Memory B cell (primary cell): Measurements from ENCODE around the gene TMEM97.
"Not testable (repeated sequence)": the region's sequence is repeated elsewhere in the genome, so short reads cannot be mapped to it uniquely, and the experiment has no call there.

Experiments used
- ATAC-seq: fragments of 150-1000 bp; cut with Tn5 transposase; 2 replicates; pipeline ENCODE4 v1.10.0; 2021; ENCODE audit warnings: low read depth, mild to moderate bottlenecking, moderate library complexity
- DNase-seq, 2 donors: peaks; one replicate each; pipeline ENCODE4 v3.0.0; 2022; ENCODE audit warnings: low spot score in 2 of 2
- H3K27ac Mint-ChIP-seq: one replicate; pipeline ENCODE4 v1.8.0; 2022; ENCODE audit warnings: mild to moderate bottlenecking, moderate library complexity, mixed read lengths
- H3K27me3 Mint-ChIP-seq: one replicate; pipeline ENCODE4 v1.8.0; 2022; ENCODE audit warnings: mixed read lengths
- H3K36me3 Mint-ChIP-seq: one replicate; pipeline ENCODE4 v1.8.0; 2022; ENCODE audit warnings: mild to moderate bottlenecking, mixed read lengths
- H3K4me1 Mint-ChIP-seq: one replicate; pipeline ENCODE4 v1.8.0; 2022; ENCODE audit warnings: mixed read lengths
- H3K4me3 Mint-ChIP-seq: one replicate; pipeline ENCODE4 v1.8.0; 2022; ENCODE audit warnings: mild to moderate bottlenecking, moderate library complexity, mixed read lengths
- H3K9me3 Mint-ChIP-seq: one replicate; pipeline ENCODE4 v1.8.0; 2022; ENCODE audit warnings: mixed read lengths

Gene TMEM97

DNA sequence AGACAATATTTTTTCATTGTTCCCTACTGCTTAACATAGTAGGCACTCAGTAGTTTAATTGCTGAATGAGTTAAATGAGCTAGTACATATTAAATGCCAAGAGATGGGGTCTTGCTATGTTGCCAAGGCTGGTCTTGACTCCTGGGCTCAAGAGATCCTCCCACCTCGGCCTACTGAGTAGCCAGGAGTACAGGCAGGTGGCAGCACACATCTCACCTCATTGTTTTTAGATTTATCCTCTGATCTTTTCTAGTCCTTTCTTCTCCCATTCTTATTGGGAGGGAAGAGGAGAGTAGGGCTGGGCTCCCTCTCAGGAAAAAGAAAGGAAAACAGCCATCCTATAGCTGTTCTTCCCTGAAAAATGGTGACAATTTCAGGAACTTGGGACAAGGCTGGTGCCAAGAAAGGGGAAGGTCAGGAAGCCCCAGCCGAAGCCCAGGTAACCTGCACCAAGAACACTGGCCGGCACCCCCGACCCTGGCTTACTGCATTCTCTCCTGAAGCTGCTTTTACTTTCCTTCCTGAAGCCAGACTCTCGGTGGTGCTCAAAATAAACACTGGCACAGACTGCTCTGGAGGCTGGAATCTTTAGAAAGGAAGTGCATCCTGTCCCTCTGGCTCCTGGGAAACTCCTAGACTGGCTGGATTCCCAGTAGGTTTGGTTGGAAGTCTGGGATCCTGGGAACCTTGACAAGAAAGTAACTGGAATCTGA, 19.2 kb downstream of the TMEM97 start:
- H3K4me1 Mint-ChIP-seq, result peaks cover 33% of the 10 kb centered on the region
- H3K4me3 Mint-ChIP-seq, result no peak overlapping the region
- H3K36me3 Mint-ChIP-seq, result peaks cover 9% of the 10 kb centered on the region
- no peaks in the 10 kb centered on the region for H3K9me3 Mint-ChIP-seq
- peak overlapping the region; percentile 16 for H3K27ac Mint-ChIP-seq
- DNase-seq (no peak), ATAC-seq (no peak)
- no peaks in the 10 kb centered on the region for H3K27me3 Mint-ChIP-seq

DNA sequence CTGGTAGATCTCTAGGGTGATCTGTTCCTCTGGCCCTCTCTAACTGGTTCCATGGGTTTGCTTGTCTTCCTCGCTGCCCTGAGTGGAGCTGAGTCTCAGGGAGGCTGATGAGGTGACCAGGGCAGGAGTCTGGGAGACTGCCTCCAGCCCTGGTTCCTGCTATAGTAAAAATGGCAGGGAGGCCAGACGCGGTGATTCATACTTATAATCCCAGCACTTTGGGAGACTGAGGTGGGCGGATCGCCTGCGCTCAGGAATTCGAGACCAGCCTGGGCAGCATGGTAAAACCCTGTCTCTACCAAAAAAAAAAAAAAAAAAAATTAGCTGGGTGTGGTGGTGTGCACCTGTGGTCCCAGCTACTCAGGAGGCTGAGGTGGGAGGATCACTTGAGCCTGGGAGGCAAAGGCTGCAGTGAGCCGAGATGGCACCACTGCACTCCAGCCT, 19.8 kb downstream of the TMEM97 start:
- not testable (repeated sequence) for H3K27ac Mint-ChIP-seq, ATAC-seq, H3K9me3 Mint-ChIP-seq, DNase-seq, H3K27me3 Mint-ChIP-seq, H3K4me3 Mint-ChIP-seq
- Mint-ChIP-seq H3K4me1 (peaks cover 33% of the 10 kb centered on the region), H3K36me3 (peaks cover 10% of the 10 kb centered on the region)

DNA sequence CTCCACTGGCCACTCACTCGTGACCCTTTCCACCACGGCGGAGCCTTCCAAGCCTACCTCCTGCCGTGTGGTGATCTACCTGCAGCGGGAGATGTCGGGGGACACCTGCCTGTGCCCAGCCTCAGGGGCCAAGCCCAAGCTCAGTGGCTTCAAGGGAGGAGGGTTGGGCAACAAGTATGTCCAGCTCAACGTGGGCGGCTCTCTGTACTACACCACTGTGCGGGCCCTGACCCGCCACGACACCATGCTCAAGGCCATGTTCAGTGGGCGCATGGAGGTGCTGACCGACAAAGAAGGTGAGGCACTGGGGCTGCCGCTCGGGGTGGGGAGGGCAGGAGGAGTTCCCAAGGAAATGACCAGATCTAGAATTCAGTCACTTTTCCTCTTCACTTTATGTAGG, 20.4 kb downstream of the TMEM97 start:
- no peak for ATAC-seq
- no peak for DNase-seq
- H3K27ac Mint-ChIP-seq, result no peak overlapping the region
- peaks cover 27% of the 10 kb centered on the region for H3K4me1 Mint-ChIP-seq
- peaks cover 11% of the 10 kb centered on the region for H3K36me3 Mint-ChIP-seq
- H3K9me3 Mint-ChIP-seq, result no peaks in the 10 kb centered on the region
- H3K27me3 Mint-ChIP-seq, result no peaks in the 10 kb centered on the region
- no peak overlapping the region for H3K4me3 Mint-ChIP-seq

DNA sequence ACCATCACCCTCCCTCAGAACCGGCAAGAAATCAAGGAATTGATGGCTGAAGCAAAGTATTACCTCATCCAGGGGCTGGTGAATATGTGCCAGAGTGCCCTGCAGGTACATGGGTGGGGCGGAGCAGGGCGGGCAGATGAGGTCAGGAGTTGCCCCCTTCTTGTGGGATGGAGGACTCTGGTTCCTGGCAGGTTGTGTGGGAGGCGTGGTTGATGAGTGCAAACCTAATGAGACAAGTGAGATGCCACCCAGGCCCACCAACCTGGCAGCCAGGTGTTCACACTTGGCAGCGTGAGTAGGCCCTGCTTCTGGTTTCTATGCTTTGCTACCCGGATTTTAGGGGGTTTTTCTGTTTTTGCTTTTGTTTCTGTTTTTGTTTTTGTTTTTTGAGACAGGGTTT, 21.4 kb downstream of the TMEM97 start:
- no peaks in the 10 kb centered on the region for H3K9me3 Mint-ChIP-seq
- DNase-seq (no peak), ATAC-seq (no peak)
- H3K36me3 Mint-ChIP-seq, result peaks cover 11% of the 10 kb centered on the region
- peaks cover 21% of the 10 kb centered on the region for H3K4me1 Mint-ChIP-seq
- H3K4me3 Mint-ChIP-seq, result no peak overlapping the region
- H3K27ac Mint-ChIP-seq, result no peak overlapping the region
- no peaks in the 10 kb centered on the region for H3K27me3 Mint-ChIP-seq

DNA sequence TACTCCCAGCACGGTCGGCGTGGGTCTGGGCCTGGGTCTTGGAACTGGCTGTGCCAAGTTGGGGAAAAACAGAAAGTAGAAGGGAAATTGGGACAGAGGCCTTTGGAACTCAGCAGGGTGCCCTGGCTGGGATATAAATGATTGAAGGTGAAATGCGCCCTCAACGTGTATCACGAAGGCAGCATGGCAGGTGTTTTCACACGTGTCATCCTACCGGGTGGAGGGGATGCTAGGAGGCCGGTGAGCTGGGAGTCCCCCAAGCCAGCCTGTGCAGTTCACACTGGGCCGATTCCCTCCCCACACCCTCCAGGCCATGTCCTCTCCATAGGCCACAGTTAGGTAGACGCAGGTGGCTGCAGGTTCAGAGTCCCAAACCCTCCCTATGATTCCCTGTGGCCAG, 22.5 kb downstream of the TMEM97 start:
- H3K27ac Mint-ChIP-seq, result no peak overlapping the region
- H3K36me3 Mint-ChIP-seq, result peaks cover 15% of the 10 kb centered on the region
- ATAC-seq (no peak), DNase-seq (no peak)
- H3K9me3 Mint-ChIP-seq, result no peaks in the 10 kb centered on the region
- no peak overlapping the region for H3K4me3 Mint-ChIP-seq
- no peaks in the 10 kb centered on the region for H3K27me3 Mint-ChIP-seq
- H3K4me1 Mint-ChIP-seq, result peaks cover 15% of the 10 kb centered on the region

DNA sequence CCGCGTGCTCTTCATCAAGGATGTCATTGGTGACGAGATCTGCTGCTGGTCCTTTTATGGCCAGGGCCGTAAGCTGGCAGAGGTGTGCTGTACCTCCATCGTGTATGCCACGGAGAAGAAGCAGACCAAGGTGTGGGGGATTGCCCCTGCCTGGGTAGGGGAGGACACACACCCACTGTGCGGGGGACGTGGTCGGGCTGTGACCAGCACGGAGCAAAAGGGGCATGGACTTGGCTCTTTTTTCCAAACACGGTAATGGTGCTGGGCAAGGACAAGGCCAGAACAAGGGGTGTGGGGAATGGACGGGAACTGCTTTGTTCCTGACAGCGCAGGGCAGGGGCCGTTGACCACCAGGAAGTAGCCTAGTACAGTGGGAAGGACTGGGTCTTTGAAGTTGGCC, 23.3 kb downstream of the TMEM97 start:
- Mint-ChIP-seq H3K27me3 (no peaks in the 10 kb centered on the region), H3K36me3 (peaks cover 17% of the 10 kb centered on the region), H3K9me3 (no peaks in the 10 kb centered on the region), H3K27ac (no peak overlapping the region), H3K4me1 (peaks cover 10% of the 10 kb centered on the region), H3K4me3 (no peak overlapping the region)
- DNase-seq (no peak), ATAC-seq (no peak)

DNA sequence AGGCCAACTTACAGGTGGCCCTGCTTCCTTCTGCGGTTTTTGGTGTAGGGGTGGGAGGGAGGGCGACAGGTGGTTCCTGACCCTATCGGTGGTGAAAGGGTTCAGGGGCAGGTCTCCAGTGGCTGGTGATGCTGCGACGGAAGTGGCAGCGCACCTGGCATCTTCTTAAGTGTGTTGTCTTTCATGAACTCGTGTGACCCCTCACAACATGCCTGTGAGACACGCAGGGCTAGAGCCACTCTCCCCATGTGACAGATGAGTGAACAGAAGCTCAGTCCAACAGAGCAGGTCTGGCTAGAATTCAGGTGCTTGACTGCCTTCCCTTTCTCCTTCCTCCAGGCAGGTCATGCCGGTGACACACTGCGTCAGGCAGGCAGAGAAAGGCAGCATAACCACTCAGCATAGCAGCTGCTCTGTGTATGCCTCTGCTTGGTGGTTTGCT, 24.5 kb downstream of the TMEM97 start:
- H3K9me3 Mint-ChIP-seq, result no peaks in the 10 kb centered on the region
- H3K27me3 Mint-ChIP-seq, result no peaks in the 10 kb centered on the region
- peaks cover 3% of the 10 kb centered on the region for H3K4me1 Mint-ChIP-seq
- no peak overlapping the region for H3K4me3 Mint-ChIP-seq
- peaks cover 20% of the 10 kb centered on the region for H3K36me3 Mint-ChIP-seq
- DNase-seq, result no peak
- ATAC-seq, result peak; percentile 37
- peak overlapping the region; percentile 35 for H3K27ac Mint-ChIP-seq

DNA sequence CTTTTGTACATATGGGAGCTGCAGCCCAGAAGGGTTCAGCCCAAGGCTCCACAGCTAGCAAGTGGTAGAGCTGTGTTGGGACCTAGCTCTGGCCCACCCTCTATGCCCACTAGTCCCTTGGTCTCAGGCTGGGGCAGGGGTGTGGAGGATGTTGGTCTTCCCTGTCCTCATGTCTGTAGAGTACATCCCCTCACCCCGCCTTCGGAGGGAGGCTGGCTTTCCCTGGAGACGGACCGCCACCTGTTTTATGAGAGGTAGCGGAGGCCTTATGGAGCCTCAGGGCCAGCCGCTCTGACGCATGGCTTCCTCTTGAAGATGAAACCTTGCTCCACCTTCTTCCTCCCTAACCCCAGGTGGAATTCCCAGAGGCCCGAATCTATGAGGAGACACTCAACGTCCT, 25.0 kb downstream of the TMEM97 start:
- peaks cover 20% of the 10 kb centered on the region for H3K36me3 Mint-ChIP-seq

DNA sequence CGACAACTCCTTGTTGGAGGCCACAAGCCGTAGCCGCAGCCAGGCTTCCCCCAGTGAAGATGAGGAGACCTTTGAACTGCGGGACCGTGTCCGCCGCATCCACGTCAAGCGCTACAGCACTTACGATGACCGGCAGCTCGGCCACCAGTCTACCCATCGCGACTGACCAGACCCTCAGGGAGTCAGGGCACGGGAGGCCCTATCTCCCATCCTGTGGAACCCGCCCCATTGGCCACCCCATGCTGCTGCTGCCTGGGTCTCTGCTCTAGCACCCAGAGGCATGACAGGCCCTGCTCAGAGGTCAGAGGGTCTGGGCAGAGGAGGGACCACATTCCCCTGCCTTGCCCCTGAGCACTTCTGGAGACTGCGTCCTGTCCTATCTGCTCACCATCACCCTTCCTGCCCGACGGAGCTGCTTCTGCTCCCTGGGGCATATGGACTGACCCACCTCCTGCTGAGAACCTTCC, 25.5 kb downstream of the TMEM97 start:
- H3K4me1 Mint-ChIP-seq, result no peaks in the 10 kb centered on the region
- H3K27ac Mint-ChIP-seq, result no peak overlapping the region
- DNase-seq (no peak), ATAC-seq (no peak)
- no peaks in the 10 kb centered on the region for H3K27me3 Mint-ChIP-seq
- peaks cover 20% of the 10 kb centered on the region for H3K36me3 Mint-ChIP-seq
- H3K9me3 Mint-ChIP-seq, result no peaks in the 10 kb centered on the region
- H3K4me3 Mint-ChIP-seq, result no peak overlapping the region

More for the DNA sequence above, 25.0 kb downstream of the TMEM97 start:
- ATAC-seq (no peak), DNase-seq (no peak)
- Mint-ChIP-seq H3K4me1 (peaks cover 2% of the 10 kb centered on the region), H3K4me3 (no peak overlapping the region), H3K27me3 (no peaks in the 10 kb centered on the region), H3K9me3 (no peaks in the 10 kb centered on the region), H3K27ac (peak overlapping the region; percentile 35)

DNA sequence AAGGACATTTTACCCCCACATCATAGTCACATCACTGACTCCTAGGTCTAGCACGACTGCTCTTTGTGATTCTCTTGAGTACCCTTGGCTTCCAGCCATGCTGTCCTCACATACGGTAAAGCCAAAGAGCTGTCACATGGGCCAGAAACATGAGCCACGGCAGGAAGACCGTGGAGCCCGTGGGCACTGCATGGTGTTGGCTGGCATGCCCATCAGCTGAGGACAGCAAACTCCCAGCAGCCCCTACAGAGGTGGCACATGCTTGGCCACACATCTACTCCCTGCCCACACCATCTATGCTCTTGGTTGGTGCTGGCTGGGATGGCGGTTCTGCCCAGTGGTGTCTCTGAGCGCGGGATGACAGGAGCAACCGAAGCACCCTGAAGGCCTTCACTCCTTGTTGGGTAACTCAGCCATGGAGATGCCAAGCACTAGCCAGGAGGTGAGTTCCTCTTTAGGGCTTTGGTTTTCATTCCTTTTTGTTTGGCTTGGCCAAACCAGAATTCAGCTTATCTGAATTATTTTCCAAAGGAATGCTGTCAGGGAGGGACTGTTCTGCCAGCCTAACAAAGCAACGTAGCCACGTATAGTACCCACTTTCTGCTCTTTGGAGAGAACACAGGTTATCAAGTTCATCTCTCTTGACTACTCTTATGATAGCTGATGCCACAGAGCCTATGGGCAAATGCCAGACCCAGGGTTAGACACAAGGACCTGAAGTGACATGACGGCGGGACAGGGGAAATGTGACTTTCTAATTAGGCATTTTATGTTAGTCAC, 26.6 kb downstream of the TMEM97 start:
- H3K9me3 Mint-ChIP-seq, result no peaks in the 10 kb centered on the region
- DNase-seq, result no peak
- H3K4me1 Mint-ChIP-seq, result no peaks in the 10 kb centered on the region
- H3K27me3 Mint-ChIP-seq, result no peaks in the 10 kb centered on the region
- no peak overlapping the region for H3K4me3 Mint-ChIP-seq
- no peak overlapping the region for H3K27ac Mint-ChIP-seq
- peaks cover 26% of the 10 kb centered on the region for H3K36me3 Mint-ChIP-seq
- ATAC-seq, result no peak

DNA sequence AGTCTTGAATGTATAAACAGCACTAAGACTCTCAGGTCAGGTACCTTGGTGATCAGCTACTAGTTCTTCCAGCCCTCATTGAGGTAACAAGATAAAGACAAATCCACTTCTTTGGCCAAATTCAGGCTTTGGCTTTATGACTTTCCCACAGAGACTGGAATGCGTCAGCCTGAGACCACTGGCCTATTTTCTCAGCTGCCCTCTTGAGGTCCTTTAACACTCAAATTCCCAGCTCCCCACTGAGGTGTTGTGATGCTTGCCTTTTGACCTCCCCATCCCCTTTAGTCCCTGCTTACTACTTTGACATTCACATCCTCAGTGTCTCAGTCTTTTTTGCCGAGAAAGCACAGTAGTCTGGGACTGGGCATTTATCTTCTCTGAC, 27.2 kb downstream of the TMEM97 start:
- no peaks in the 10 kb centered on the region for H3K4me1 Mint-ChIP-seq
- no peak overlapping the region for H3K27ac Mint-ChIP-seq
- no peak for ATAC-seq
- H3K4me3 Mint-ChIP-seq, result no peak overlapping the region
- H3K27me3 Mint-ChIP-seq, result no peaks in the 10 kb centered on the region
- no peak for DNase-seq
- H3K36me3 Mint-ChIP-seq, result peaks cover 29% of the 10 kb centered on the region
- H3K9me3 Mint-ChIP-seq, result no peaks in the 10 kb centered on the region

DNA sequence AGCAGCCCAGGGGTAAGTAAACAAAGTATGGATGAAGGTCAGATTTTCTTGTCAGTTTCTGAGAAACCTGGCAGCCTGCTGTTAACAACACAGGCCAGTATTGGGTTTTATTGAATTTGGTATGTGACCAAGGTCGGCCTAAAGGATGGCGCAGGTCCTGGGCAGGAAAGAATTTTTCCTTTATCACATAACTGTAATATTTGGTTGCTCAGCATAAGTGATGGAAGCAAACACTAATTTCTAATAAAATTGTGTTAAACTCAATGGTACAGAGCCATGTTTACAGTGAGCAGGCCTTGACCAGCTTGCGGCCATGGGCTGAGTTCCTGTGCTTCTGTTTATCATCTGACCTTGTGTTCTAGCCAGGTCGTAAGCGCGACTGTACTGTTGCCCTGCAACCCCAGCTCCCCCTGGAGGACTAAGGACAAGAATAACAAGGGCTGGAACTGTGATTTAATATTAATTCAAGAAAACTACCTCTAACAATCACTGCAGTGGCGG, 27.8 kb downstream of the TMEM97 start:
- H3K27ac Mint-ChIP-seq, result no peak overlapping the region

DNA sequence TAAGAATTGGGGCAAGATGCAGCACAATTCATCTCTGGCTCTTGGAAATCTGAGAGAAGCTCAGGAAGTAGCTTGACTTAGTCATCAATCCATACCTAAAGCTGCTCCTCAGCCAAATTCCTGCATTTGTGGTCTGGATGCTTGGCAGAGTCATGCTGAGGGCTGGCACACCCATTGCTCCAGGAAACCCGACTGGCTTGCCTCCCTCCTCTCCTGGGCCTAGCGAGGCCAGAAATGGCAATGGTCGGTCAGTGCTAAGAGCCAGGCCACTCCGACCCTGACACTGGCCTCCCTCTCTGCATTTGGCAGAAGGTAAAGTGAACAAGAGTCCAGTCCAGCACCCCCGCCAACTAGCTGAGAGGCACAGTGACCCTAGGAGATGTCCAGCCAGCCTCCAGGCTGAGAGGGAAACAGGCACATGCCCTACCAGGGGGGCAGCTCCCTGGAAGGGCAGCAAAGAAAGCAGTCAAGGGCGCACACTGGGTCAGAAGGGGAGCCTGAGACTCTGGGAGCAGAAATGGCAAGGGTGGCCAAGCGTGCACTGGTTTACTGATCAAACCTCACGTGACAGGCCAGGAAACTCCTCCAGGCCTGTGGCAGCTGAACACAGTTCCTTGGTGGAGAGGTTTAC, 28.4 kb downstream of the TMEM97 start:
- no peaks in the 10 kb centered on the region for H3K4me1 Mint-ChIP-seq
- H3K9me3 Mint-ChIP-seq, result no peaks in the 10 kb centered on the region
- ATAC-seq, result no peak
- DNase-seq, result no peak
- no peaks in the 10 kb centered on the region for H3K27me3 Mint-ChIP-seq
- H3K36me3 Mint-ChIP-seq, result peaks cover 28% of the 10 kb centered on the region
- no peak overlapping the region for H3K27ac Mint-ChIP-seq
- H3K4me3 Mint-ChIP-seq, result no peak overlapping the region

More for the DNA sequence above, 27.8 kb downstream of the TMEM97 start:
- H3K36me3 Mint-ChIP-seq, result peaks cover 31% of the 10 kb centered on the region
- H3K4me1 Mint-ChIP-seq, result no peaks in the 10 kb centered on the region
- no peak for ATAC-seq
- no peak overlapping the region for H3K4me3 Mint-ChIP-seq
- H3K9me3 Mint-ChIP-seq, result no peaks in the 10 kb centered on the region
- no peaks in the 10 kb centered on the region for H3K27me3 Mint-ChIP-seq
- DNase-seq, result no peak

DNA sequence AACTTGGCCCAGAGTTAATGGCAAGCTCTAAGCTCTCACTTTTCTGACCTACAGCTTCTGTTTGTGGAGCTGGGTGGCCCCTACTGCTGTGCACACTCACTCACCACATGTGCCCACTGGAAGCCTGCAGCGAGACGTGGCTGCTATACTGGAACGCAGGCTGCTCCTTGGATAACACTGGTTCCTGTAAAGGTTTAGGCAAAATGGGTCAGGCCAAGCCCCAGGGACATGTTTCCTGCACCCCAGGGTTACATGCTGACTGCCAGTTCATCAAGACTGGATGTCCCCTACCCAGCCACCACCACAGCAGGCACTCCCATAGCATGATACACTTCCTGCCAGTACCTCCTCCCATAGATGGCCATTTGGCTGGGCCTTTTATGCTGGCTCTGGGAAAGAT, 30.0 kb downstream of the TMEM97 start:
- no peak for ATAC-seq
- Mint-ChIP-seq H3K27ac (no peak overlapping the region), H3K36me3 (peaks cover 25% of the 10 kb centered on the region), H3K4me3 (no peak overlapping the region), H3K4me1 (no peaks in the 10 kb centered on the region), H3K27me3 (no peaks in the 10 kb centered on the region), H3K9me3 (no peaks in the 10 kb centered on the region)
- DNase-seq, result no peak
